Ascending aorta (tissue), 2 donors: Measurements from ENCODE around the gene HTR3A. TPM values are rescaled to one million over a fixed set of nuclear protein-coding genes. Genes with fewer than 3 reads are reported as not detected.

Experiments
- DNase-seq, 2 donors: peaks; one replicate each; pipeline ENCODE4 v3.0.0-alpha.2; 2019; ENCODE audit warnings: low spot score in 2 of 2
- H3K27ac ChIP-seq, 2 donors: fragments of 200-600 bp; sonication (generic); one replicate each; pipeline ENCODE4 v1.5.1; 2016 to 2017; ENCODE audit warnings: mild to moderate bottlenecking in 1 of 2
- H3K27me3 ChIP-seq: fragments of 200-600 bp; sonication (generic); one replicate; pipeline ENCODE4 v1.5.1; 2017
- H3K36me3 ChIP-seq, 2 donors: fragments of 200-600 bp; sonication (generic); one replicate each; pipeline ENCODE4 v1.5.1; 2016
- H3K4me1 ChIP-seq, 2 donors: fragments of 200-600 bp; sonication (generic); one replicate each; pipeline ENCODE4 v1.5.1; 2016 to 2017; ENCODE audit warnings: mild to moderate bottlenecking in 1 of 2
- H3K4me3 ChIP-seq, 2 donors: fragments of 200-600 bp; sonication (generic); one replicate each; pipeline ENCODE4 v1.5.1; 2016 to 2017; ENCODE audit warnings: mild to moderate bottlenecking in 1 of 2
- H3K9me3 ChIP-seq, 2 donors: fragments of 200-600 bp; sonication (generic); one replicate each; pipeline ENCODE4 v1.5.1; 2016
- CTCF ChIP-seq, 3 experiments: fragments of 200-600 bp in 2 of 3; fragments of 450-650 bp in 1 of 3; sonication (generic) in 2 of 3; IDR thresholded peaks; one replicate each; pipeline ENCODE4 v1.5.1; 2016 to 2019; ENCODE audit warnings: antibody characterized with exemption in 3 of 3, mild to moderate bottlenecking in 1 of 3, moderate library complexity in 1 of 3
- intact Hi-C: fragments of 100-400 bp; cut with DNase I; formaldehyde crosslinking; loops from one replicate; pipeline ENCODE4 v1.15.1; 2023
- total RNA-seq: library from RNA; depleted of rRNA; stranded (reverse); fragments of >200 nt; gene quantifications from one replicate; pipeline ENCODE4 v1.1.0, GENCODE V29; 2016

The HTR3A gene
- total RNA-seq, 1 donor from 2014 or later, result not detected

DNA sequence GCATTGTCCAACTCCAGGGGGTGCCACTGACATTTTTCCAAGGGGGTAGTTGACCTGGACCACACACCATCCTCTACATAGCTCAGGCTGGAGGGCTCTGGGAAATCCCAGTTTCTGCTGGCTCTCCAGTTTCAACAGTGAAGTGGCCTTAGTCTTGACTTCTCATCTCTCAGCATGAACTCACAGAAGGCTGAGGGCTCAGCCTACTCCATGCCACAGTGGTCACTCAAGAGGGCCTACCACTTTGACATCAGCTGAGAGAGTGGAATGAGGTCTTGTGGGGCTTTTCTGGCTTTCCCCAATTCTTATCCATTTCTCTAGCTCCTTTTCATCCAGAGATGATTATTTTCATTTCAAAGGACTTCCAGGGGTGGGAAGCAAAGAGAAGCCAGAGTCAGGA is 7.4 kb downstream of the HTR3A start:
- H3K36me3 ChIP-seq, result no peaks in the 10 kb centered on the region
- intact Hi-C loops, result no loop called here
- no peak overlapping the region for H3K27ac ChIP-seq
- no peak overlapping the region for H3K4me3 ChIP-seq
- no peaks in the 10 kb centered on the region for H3K9me3 ChIP-seq
- H3K27me3 ChIP-seq, result no peaks in the 10 kb centered on the region
- no peak for DNase-seq
- H3K4me1 ChIP-seq, result no peaks in the 10 kb centered on the region
- TF ChIP-seq CTCF (IDR thresholded peaks at IDR 0.05), result no peak

DNA sequence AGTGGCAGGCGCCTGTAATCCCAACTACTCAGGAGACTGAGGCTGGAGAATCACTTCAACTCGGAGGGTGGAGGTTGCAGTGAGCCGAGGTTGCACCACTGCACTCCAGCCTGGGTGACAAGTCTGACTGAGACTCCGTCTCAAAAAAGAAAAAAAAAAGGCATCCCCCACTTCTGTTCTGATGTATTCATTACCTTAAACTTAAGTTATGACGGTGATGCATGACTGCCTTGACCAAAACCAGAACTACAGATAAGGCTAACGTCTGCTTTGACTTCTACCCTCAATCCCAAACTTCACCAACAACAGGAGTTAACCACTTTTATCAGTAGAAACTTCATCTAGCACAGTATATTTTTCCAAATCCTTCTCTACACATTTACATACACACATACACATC is 9.9 kb downstream of the HTR3A start:
- intact Hi-C loops, result no loop called here
- no peaks in the 10 kb centered on the region for H3K27me3 ChIP-seq
- H3K4me3 ChIP-seq, result no peak overlapping the region
- DNase-seq, result no peak
- H3K27ac ChIP-seq, result no peak overlapping the region
- no peaks in the 10 kb centered on the region for H3K4me1 ChIP-seq
- H3K36me3 ChIP-seq, result no peaks in the 10 kb centered on the region
- TF ChIP-seq CTCF (IDR thresholded peaks at IDR 0.05), result no peak
- no peaks in the 10 kb centered on the region for H3K9me3 ChIP-seq

GRCh38 chr11:113985906-113986305 is 11.0 kb downstream of the HTR3A start:
- Histone ChIP-seq H3K27ac (no peak overlapping the region), H3K27me3 (no peaks in the 10 kb centered on the region), H3K9me3 (no peaks in the 10 kb centered on the region), H3K36me3 (no peaks in the 10 kb centered on the region), H3K4me3 (no peak overlapping the region), H3K4me1 (no peaks in the 10 kb centered on the region)
- no peak for TF ChIP-seq CTCF (IDR thresholded peaks at IDR 0.05)
- DNase-seq, result no peak
- intact Hi-C loops, result no loop called here

DNA sequence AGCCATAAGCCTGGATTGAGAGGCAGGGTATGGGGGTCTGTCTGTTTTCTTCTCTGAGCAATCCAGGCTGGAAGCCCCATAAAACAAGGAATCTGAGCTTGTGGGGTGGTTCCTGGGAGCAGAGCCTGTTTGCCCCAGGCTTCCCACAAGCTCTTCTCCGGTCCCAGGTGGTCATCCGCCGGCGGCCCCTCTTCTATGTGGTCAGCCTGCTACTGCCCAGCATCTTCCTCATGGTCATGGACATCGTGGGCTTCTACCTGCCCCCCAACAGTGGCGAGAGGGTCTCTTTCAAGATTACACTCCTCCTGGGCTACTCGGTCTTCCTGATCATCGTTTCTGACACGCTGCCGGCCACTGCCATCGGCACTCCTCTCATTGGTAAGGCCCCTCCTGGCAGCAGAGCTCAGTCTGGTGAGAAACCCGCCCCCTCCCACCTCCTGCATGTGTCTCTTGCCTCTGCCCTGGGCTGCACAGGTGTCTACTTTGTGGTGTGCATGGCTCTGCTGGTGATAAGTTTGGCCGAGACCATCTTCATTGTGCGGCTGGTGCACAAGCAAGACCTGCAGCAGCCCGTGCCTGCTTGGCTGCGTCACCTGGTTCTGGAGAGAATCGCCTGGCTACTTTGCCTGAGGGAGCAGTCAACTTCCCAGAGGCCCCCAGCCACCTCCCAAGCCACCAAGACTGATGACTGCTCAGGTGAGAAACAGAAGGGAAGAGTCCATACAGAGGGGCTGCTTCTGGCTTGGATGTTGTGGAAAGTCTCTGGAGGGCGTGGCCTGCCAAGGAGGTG is 11.6 kb downstream of the HTR3A start:
- Histone ChIP-seq H3K4me1 (no peaks in the 10 kb centered on the region), H3K9me3 (no peaks in the 10 kb centered on the region), H3K4me3 (no peak overlapping the region), H3K27ac (no peak overlapping the region), H3K27me3 (no peaks in the 10 kb centered on the region), H3K36me3 (no peaks in the 10 kb centered on the region)
- intact Hi-C loops, result no loop called here
- TF ChIP-seq CTCF (IDR thresholded peaks at IDR 0.05), result no peak
- DNase-seq, result no peak

GRCh38 chr11:113989381-113989780 is 14.5 kb downstream of the HTR3A start:
- H3K27ac ChIP-seq, result no peak overlapping the region
- no peaks in the 10 kb centered on the region for H3K9me3 ChIP-seq
- intact Hi-C loops, result no loop called here
- DNase-seq, result no peak
- H3K27me3 ChIP-seq, result no peaks in the 10 kb centered on the region
- no peak for TF ChIP-seq CTCF (IDR thresholded peaks at IDR 0.05)
- no peaks in the 10 kb centered on the region for H3K36me3 ChIP-seq
- no peaks in the 10 kb centered on the region for H3K4me1 ChIP-seq
- no peak overlapping the region for H3K4me3 ChIP-seq
